ENCODE results near the gene SLC6A1. TPM values are rescaled to one million over a fixed set of nuclear protein-coding genes. Genes with fewer than 3 reads are reported as not detected.

The SLC6A1 gene
- polyA plus RNA-seq, 2 of the 4 experiments (the other 2 are of a cell fraction): not detected

DNA sequence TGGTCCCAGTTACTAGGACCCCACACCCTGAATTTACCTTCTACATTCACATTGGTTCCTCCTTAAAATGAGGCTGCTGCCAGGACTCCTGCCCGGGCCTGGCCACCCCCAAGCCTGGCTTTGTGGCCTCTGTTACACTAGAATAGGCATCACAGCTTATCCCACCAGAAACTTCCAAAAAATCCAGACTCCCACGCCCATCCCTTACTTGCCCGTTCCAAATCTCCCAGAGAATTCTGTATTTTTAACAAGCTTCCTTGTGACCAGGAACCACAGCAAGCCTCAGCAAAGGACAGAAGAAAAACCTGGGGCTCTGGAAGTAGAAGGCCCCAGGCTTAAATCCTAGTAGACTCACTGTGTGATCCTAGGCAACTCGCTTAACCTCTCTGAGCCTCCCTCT, 36.0 kb upstream of the SLC6A1 start (continued):
- TF ChIP-seq REST (IDR thresholded peaks at IDR 0.05) (no peak), MAZ (IDR thresholded peaks at IDR 0.05; ENCODE audit: borderline replicate concordance, low read depth, low read length) (no peak), USF2 (IDR thresholded peaks at IDR 0.05) (no peak), ZNF302 (CRISPR knock-in tag; IDR thresholded peaks at IDR 0.05) (no peak), NFE2L2 (conservative IDR thresholded peaks at IDR 0.05; ENCODE audit: low read length) (no peak), ELK1 (IDR thresholded peaks at IDR 0.05; ENCODE audit: low read depth, low read length) (no peak)

DNA sequence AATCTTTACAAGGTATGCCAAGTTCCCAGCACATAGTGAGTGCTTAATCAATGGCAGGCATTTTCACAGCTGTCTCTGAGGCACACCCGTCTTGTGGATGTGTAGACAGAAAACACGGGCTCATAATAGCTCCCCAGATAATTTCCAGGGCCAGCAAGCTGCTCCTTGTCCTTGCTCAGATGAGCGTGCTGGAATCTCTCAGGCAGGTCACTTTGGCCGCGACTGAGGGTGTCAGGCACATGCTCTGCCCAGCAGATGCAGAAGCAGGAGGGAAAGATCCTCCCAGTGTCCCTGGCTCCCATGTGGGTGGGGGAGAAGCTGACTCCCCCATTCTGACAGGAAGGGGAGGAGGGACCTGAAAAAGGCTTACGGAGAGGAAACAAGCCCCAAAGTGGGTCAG, 35.6 kb upstream of the SLC6A1 start:
- CTCF ChIA-PET: interaction anchor here (1.2 to 11.6 kb wide), 5 partner anchors 12 to 199 kb away, joined by 4 to 148 read pairs (median 6); no protein-coding TSS in a partner anchor
- 64% methylated on average over 6 of the region's 6 CpGs for WGBS (ENCODE audit: missing lambda C conversion rate)
- FAIRE-seq (no peak), DNase-seq (ENCODE audit: low read depth in 1 of 2, low spot score in 1 of 2) (no peak), ATAC-seq (no peak)
- no peaks in the 10 kb centered on the region for H3K9me3 ChIP-seq
- no peak overlapping the region for H3K27ac ChIP-seq
- POLR2A ChIA-PET: no interaction called here
- H3K4me3 ChIP-seq: no peak overlapping the region
- no peaks in the 10 kb centered on the region for H3K4me1 ChIP-seq
- H3K4me2 ChIP-seq: no peak overlapping the region
- TF ChIP-seq HOXA7 (CRISPR knock-in tag; IDR thresholded peaks at IDR 0.05) (no peak), PBX3 (IDR thresholded peaks at IDR 0.05) (no peak), CHD2 (IDR thresholded peaks at IDR 0.05; ENCODE audit: low read length, partially characterized antibody) (no peak), NPAS2 (CRISPR knock-in tag; IDR thresholded peaks at IDR 0.05; ENCODE audit: borderline replicate concordance) (no peak), EHMT2 (IDR thresholded peaks at IDR 0.05; ENCODE audit: low read depth) (no peak), RAD21 (conservative IDR thresholded peaks at IDR 0.05 in 1 of 2, IDR thresholded peaks at IDR 0.05 in 1 of 2) (no peak), NFE2L2 (conservative IDR thresholded peaks at IDR 0.05; ENCODE audit: low read length) (no peak), MAX (IDR thresholded peaks at IDR 0.05) (no peak), HOXB5 (CRISPR knock-in tag; IDR thresholded peaks at IDR 0.05) (no peak), FOSL2 (IDR thresholded peaks at IDR 0.05) (no peak), FOSL2 (CRISPR knock-in tag; IDR thresholded peaks at IDR 0.05) (no peak), CEBPB (IDR thresholded peaks at IDR 0.05) (no peak), CBX2 (IDR thresholded peaks at IDR 0.05; ENCODE audit: borderline replicate concordance, low read depth) (no peak)

Data from A549 (cell line).